ENCODE data around the gene PSTPIP1.

Gene PSTPIP1

DNA sequence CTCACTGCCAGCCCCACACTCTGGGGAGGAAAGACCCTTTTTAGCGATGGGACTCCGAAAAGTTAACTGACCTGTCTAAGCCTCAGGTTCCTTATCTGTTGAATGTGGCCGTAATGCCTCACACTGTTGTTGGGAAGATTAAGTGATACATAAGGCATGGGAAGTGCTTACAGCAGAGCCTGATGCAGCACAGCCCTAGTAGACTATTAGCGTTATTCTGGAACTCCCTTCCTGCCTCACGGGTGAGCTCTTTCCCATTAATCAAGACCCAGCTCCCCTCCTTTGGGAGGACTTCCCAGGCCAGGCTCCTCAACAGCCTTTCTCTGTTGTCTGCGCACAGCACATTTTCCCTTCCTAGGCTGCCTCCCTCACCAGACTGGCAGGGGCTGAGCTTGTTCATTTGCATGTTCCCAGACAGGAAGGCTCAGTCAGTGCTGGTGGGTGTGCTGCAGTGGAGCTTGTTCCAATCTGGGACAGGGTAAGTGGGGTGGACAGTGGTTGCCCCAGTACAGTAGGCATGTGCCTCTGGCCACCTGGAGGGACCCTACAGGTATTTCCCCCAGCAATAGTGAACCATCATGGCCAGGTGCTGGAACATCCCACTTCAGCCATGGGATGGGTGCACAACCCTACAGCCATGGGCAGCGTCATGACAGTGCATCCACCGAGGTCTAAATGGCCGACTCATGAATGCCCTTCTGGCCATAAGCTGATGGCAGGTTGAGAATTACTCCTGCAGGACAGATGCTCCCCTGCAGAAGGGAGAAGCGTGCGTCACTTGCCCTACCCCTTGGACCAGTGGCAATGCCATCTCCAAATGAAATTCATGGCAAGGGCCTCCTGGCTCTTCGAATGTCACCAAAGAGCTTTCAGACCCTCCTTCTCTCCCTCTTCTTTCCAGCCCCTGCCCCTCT lies 5.8 kb upstream of the PSTPIP1 start:
- H4K20me1 ChIP-seq (ENCODE audit: insufficient read depth, low read length, poor library complexity, severe bottlenecking) = no peaks in the 10 kb centered on the region
- H3K9ac ChIP-seq (ENCODE audit: low read depth, low read length, poor library complexity, severe bottlenecking) = peak overlapping the region; percentile 61
- H3K79me2 ChIP-seq (ENCODE audit: insufficient read depth, low read length) = no peaks in the 10 kb centered on the region
- H3F3A ChIP-seq (ENCODE audit: low read depth) = no peaks in the 10 kb centered on the region
- peaks cover 28% of the 10 kb centered on the region for H3K4me1 ChIP-seq (ENCODE audit: insufficient read depth, low read length, poor library complexity, severe bottlenecking)
- no peak overlapping the region for H3K4me3 ChIP-seq (ENCODE audit: low read length, poor library complexity, severe bottlenecking)
- H3K9me2 ChIP-seq (replicated peaks; ENCODE audit: low read depth, low read length) = no peaks in the 10 kb centered on the region
- H3K36me3 ChIP-seq (ENCODE audit: insufficient read depth, low read length) = no peaks in the 10 kb centered on the region
- H3K9me3 ChIP-seq (ENCODE audit: insufficient read depth, low read depth, low read length) = no peaks in the 10 kb centered on the region
- peak overlapping the region; percentile 48 for H3K4me2 ChIP-seq (ENCODE audit: low read depth, low read length, poor library complexity, severe bottlenecking)
- H3K27me3 ChIP-seq (ENCODE audit: insufficient read depth, low read length, poor library complexity, severe bottlenecking) = no peaks in the 10 kb centered on the region
- H2AFZ ChIP-seq (ENCODE audit: low read length) = peak overlapping the region; percentile 84
- TF ChIP-seq, protein P1, sequence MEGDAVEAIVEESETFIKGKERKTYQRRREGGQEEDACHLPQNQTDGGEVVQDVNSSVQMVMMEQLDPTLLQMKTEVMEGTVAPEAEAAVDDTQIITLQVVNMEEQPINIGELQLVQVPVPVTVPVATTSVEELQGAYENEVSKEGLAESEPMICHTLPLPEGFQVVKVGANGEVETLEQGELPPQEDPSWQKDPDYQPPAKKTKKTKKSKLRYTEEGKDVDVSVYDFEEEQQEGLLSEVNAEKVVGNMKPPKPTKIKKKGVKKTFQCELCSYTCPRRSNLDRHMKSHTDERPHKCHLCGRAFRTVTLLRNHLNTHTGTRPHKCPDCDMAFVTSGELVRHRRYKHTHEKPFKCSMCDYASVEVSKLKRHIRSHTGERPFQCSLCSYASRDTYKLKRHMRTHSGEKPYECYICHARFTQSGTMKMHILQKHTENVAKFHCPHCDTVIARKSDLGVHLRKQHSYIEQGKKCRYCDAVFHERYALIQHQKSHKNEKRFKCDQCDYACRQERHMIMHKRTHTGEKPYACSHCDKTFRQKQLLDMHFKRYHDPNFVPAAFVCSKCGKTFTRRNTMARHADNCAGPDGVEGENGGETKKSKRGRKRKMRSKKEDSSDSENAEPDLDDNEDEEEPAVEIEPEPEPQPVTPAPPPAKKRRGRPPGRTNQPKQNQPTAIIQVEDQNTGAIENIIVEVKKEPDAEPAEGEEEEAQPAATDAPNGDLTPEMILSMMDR (conservative IDR thresholded peaks at IDR 0.05; ENCODE audit: low read length) = no peak
- TF ChIP-seq EZH2phosphoT487 (IDR thresholded peaks at IDR 0.05; ENCODE audit: borderline replicate concordance) = no peak

DNA sequence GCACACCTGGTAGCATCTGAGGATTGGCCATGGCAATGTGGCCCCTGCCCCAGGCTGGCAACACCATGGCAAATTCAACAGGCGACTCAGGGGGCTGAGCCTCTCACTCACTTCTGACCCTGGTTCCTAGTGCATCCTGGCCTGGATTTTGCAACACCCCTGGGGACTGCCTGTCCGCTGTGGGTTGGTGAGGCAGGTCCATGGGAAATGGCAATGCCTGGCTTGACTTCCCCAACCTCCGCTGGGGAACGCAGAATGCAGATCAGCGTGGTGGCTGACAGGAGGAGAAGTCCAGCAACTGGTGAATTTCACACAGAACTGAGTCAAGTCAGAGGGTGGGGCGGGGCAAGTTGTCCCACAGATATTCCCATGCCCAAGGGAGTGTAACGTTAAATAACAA lies 3.9 kb upstream of the PSTPIP1 start:
- H3K9ac ChIP-seq (ENCODE audit: low read depth, low read length, poor library complexity, severe bottlenecking) = no peak overlapping the region
- H3K27me3 ChIP-seq (ENCODE audit: insufficient read depth, low read length, poor library complexity, severe bottlenecking) = no peaks in the 10 kb centered on the region
- no peaks in the 10 kb centered on the region for H3F3A ChIP-seq (ENCODE audit: low read depth)
- no peaks in the 10 kb centered on the region for H3K9me2 ChIP-seq (replicated peaks; ENCODE audit: low read depth, low read length)
- TF ChIP-seq, protein P1 (conservative IDR thresholded peaks at IDR 0.05; ENCODE audit: low read length) = no peak
- no peak for TF ChIP-seq EZH2phosphoT487 (IDR thresholded peaks at IDR 0.05; ENCODE audit: borderline replicate concordance)
- H3K4me3 ChIP-seq (ENCODE audit: low read length, poor library complexity, severe bottlenecking) = no peak overlapping the region
- H3K9me3 ChIP-seq (ENCODE audit: insufficient read depth, low read depth, low read length) = no peaks in the 10 kb centered on the region
- peaks cover 8% of the 10 kb centered on the region for H3K79me2 ChIP-seq (ENCODE audit: insufficient read depth, low read length)
- no peaks in the 10 kb centered on the region for H4K20me1 ChIP-seq (ENCODE audit: insufficient read depth, low read length, poor library complexity, severe bottlenecking)
- no peaks in the 10 kb centered on the region for H3K36me3 ChIP-seq (ENCODE audit: insufficient read depth, low read length)
- peaks cover 42% of the 10 kb centered on the region for H3K4me1 ChIP-seq (ENCODE audit: insufficient read depth, low read length, poor library complexity, severe bottlenecking)
- H2AFZ ChIP-seq (ENCODE audit: low read length) = no peak overlapping the region
- no peak overlapping the region for H3K4me2 ChIP-seq (ENCODE audit: low read depth, low read length, poor library complexity, severe bottlenecking)

DNA sequence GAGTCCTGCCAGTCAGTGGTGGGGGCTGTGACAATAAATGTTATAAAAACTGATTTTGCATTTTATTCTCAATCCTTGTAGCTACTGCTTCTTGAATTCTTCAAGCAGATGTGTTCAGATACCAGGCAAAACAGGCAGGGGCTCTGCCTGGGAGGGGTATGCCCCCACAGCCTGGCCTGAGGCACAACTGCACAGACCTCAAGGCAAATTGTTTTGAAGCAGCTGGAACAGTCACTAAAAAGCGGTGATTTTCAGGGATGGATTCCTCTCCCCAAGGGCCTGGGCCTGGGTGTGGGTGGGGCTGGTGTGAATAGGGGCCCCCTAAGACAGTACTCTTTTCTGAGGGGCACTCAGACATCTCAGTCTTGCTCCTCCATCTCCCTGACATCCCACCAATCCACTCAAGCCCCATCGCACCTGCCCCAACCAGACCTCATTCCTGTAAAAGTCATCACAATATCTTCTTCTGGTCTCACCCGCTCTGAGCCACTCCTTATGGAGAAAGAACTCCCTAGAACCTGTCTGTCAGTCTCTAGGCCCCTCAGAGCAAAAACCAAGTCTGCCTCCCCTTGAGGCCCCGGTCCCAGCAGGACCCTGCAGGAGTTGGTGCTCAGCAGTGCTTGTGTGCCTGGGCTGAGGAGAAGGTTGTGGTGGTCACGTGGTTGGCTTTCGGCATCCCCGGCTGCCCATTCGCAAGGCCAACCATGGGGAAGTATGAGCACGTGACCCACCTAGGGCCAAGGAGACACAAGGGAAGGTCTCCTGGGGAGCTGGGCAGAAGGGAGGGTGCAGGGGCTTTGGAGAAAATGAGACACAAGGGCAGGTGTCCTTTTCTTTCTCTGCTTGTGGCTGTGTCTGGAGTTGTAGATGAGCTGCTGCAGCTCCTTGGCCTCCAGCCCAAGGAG lies 2.9 kb upstream of the PSTPIP1 start:
- Histone ChIP-seq H3F3A (ENCODE audit: low read depth) (no peaks in the 10 kb centered on the region), H3K79me2 (ENCODE audit: insufficient read depth, low read length) (peaks cover 17% of the 10 kb centered on the region), H3K4me1 (ENCODE audit: insufficient read depth, low read length, poor library complexity, severe bottlenecking) (peaks cover 51% of the 10 kb centered on the region), H3K4me3 (ENCODE audit: low read length, poor library complexity, severe bottlenecking) (no peak overlapping the region), H3K9ac (ENCODE audit: low read depth, low read length, poor library complexity, severe bottlenecking) (no peak overlapping the region), H3K9me2 (replicated peaks; ENCODE audit: low read depth, low read length) (no peaks in the 10 kb centered on the region), H2AFZ (ENCODE audit: low read length) (no peak overlapping the region; the same call in 1 of the 2 replicates), H3K4me2 (ENCODE audit: low read depth, low read length, poor library complexity, severe bottlenecking) (no peak overlapping the region), H4K20me1 (ENCODE audit: insufficient read depth, low read length, poor library complexity, severe bottlenecking) (no peaks in the 10 kb centered on the region), H3K9me3 (ENCODE audit: insufficient read depth, low read depth, low read length) (no peaks in the 10 kb centered on the region), H3K36me3 (ENCODE audit: insufficient read depth, low read length) (no peaks in the 10 kb centered on the region), H3K27me3 (ENCODE audit: insufficient read depth, low read length, poor library complexity, severe bottlenecking) (no peaks in the 10 kb centered on the region)
- no peak for TF ChIP-seq EZH2phosphoT487 (IDR thresholded peaks at IDR 0.05; ENCODE audit: borderline replicate concordance)
- TF ChIP-seq, protein P1 (conservative IDR thresholded peaks at IDR 0.05; ENCODE audit: low read length) = no peak
